Mucosa of stomach (tissue), 1 donor: ENCODE measurements around the gene MSANTD1.

ENCODE experiments used
- H3K27me3 ChIP-seq: one replicate; pipeline ENCODE4 v1.7.0; 2013; ENCODE audit warnings: mild to moderate bottlenecking, low read length; ENCODE audit not compliant: control insufficient read depth, insufficient read depth
- H3K36me3 ChIP-seq: one replicate; pipeline ENCODE4 v1.7.0; 2013; ENCODE audit warnings: low read length; ENCODE audit not compliant: control insufficient read depth, insufficient read depth
- H3K4me1 ChIP-seq: one replicate; pipeline ENCODE4 v1.7.0; 2013; ENCODE audit warnings: mild to moderate bottlenecking, low read length; ENCODE audit not compliant: control insufficient read depth, insufficient read depth
- H3K4me3 ChIP-seq: one replicate; pipeline ENCODE4 v1.7.0; 2013; ENCODE audit warnings: low read length
- H3K9ac ChIP-seq: one replicate; pipeline ENCODE4 v1.7.0; 2013; ENCODE audit warnings: mild to moderate bottlenecking, low read length, moderate library complexity
- H3K9me3 ChIP-seq: one replicate; pipeline ENCODE4 v1.7.0; 2013; ENCODE audit warnings: mild to moderate bottlenecking, low read length, moderate library complexity; ENCODE audit not compliant: control insufficient read depth
- donor health status: Pancreatic carcinoma.

Gene MSANTD1

DNA sequence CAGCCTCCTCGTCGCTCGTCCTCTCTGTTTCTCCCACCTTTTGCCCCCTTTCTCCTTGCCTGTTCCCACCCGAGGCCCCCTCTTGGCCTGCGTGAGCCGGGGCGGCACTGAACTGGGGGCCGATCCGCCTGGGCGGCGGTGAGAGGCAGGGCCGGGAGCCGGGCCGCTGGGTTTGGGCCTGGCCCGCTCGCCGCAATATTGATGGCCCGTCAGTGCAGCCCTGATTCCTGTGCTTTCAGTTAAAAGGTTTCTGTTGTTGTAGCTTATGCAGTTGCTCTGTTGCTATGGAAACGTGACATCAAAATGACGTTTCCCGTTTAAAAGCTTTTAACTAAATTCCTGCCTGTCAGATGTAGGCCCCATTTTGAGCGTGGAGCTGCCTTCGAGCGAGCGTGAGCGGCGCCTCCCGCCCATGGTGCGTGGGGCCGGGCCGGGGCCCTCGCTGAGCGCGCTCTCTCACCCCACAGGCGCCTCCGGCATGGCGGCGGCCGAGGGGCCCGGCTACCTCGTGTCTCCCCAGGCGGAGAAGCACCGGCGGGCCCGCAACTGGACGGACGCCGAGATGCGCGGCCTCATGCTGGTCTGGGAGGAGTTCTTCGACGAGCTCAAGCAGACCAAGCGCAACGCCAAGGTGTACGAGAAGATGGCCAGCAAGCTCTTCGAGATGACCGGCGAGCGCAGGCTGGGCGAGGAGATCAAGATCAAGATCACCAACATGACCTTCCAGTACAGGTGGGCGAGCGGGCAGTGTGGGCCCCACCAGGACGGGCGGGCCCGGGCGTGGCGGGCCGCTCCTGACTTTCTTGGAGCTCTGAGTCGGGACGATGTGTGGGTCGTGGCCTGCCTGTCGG lies at the start of gene MSANTD1:
Gene MSANTD1 (plus strand): TSS at position 349 of the 851 bp plus-strand sequence. CDS start 64 bp downstream, at position 413.
- no peaks in the 10 kb centered on the region for H3K9me3 ChIP-seq
- H3K9ac ChIP-seq = no peak within 1 kb of the TSS
- no peak within 1 kb of the TSS for H3K4me3 ChIP-seq
- H3K27me3 ChIP-seq = no peaks in the 10 kb centered on the region
- no peaks in the 10 kb centered on the region for H3K4me1 ChIP-seq
- H3K36me3 ChIP-seq = no peaks in the 10 kb centered on the region

DNA sequence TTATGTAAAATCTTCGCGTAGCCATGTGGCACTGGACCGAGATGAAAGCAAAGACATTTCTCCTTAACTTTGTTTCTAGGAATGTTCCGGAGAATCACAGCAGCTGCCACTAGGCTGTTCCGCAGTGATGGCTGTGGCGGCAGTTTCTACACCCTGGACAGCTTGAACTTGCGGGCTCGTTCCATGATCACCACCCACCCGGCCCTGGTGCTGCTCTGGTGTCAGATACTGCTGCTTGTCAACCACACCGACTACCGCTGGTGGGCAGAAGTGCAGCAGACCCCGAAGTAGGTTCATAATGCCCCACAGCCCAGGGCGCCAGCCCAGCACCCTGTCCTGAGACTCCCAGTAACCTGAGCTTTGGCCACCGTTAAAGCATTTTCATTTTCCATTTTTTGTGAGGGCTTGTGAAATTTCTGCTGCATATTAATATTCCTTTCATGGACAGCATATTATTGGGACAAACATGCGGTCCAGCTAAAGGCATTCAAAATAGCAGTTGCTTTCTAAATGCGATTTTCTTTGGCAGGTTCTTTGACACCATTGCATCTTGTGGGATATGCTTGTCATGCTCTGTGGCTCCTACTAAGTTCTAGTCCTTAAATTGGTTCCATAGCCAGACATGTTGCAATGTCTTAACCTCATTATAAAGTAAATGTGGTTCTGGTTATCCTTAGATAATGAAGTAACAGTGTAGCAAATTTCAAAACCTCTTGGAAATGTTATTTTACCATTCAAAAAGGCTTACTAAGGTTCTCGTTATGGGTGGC lies 49.1 kb upstream of the MSANTD1 start:
- Histone ChIP-seq H3K36me3 (no peaks in the 10 kb centered on the region), H3K4me1 (no peaks in the 10 kb centered on the region), H3K4me3 (no peak overlapping the region), H3K9ac (no peak overlapping the region), H3K9me3 (no peaks in the 10 kb centered on the region), H3K27me3 (no peaks in the 10 kb centered on the region)

DNA sequence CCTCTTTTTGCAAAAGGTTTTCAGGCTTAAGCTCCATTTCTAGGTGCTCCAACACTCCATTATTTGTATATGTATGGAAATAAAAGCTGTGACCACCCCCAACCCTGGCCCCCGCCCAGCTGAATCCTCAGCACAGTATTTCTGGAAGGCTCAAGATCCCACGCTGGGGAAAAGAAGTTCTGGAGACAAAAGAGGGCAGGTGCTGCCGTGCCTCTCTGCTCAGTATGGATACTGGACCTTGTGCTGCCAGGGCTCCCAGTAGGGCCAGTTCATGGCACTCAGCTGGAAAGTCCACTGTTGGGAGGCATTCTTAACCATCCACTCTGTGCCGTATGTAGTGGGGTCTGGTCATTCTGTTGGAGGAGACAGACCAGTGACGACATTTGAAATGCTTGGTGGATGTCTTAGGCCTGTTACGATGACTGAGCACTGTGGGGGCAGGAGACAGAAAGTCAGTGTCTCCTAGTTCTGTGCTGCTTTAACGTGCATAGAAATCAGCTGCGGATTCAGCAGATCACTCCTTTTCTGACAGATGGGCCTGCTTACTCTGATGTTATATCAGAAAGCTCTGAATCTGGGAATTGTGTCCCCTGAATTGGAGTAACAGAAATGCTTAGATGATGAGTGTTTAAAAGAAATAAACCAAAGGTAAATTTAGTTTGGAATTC lies 48.4 kb upstream of the MSANTD1 start:
- no peaks in the 10 kb centered on the region for H3K4me1 ChIP-seq
- no peaks in the 10 kb centered on the region for H3K36me3 ChIP-seq
- H3K9me3 ChIP-seq = no peaks in the 10 kb centered on the region
- H3K4me3 ChIP-seq = no peak overlapping the region
- no peaks in the 10 kb centered on the region for H3K27me3 ChIP-seq
- H3K9ac ChIP-seq = no peak overlapping the region

DNA sequence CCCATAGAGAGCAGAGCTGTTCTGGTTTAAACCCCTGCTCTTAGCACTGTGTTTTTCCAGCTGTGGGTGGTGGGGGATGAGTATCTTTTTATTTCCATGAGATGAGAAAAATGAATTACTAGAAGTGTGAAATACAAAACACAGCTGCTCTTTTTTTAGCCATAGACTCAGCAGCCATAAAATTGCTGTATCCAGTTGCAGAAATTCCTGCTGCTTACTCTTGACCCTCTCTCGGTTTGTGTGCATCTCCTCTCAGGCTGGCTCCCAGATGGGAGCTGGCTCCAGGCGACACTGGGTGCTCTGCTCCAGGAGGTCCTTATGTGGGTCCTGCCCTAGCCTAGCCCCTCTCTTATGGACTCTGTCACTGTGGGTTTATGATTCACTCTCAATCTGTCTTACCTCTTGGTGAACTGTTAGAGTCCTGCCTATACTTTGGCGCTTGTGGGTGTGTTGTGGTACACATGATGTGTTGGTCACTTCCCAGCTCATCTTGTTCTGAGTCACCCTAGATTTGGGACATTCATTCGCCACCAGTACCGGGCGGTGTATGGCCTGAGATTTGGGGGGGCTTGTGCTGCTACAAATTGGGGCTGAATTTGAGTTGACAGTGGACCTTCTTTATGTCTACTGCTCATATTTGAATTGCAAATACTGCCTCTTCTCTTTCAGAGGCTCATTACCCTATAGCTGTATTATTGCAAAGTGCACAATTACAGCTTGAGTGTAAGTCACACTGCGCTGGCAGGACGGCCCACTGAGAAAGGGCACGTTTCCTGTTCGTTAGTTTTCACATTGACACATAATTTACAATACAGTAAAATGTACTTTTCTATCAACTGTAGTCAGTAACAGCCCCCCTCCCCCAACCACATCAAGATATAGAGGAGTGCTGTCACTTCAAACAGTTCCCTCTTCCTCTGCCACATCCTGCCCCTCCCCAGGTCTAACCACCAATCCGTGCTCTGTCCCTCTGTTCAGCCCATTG lies 46.9 kb upstream of the MSANTD1 start:
- no peaks in the 10 kb centered on the region for H3K9me3 ChIP-seq
- no peaks in the 10 kb centered on the region for H3K27me3 ChIP-seq
- H3K4me3 ChIP-seq = no peak overlapping the region
- no peak overlapping the region for H3K9ac ChIP-seq
- peaks cover 1% of the 10 kb centered on the region for H3K36me3 ChIP-seq
- H3K4me1 ChIP-seq = no peaks in the 10 kb centered on the region

DNA sequence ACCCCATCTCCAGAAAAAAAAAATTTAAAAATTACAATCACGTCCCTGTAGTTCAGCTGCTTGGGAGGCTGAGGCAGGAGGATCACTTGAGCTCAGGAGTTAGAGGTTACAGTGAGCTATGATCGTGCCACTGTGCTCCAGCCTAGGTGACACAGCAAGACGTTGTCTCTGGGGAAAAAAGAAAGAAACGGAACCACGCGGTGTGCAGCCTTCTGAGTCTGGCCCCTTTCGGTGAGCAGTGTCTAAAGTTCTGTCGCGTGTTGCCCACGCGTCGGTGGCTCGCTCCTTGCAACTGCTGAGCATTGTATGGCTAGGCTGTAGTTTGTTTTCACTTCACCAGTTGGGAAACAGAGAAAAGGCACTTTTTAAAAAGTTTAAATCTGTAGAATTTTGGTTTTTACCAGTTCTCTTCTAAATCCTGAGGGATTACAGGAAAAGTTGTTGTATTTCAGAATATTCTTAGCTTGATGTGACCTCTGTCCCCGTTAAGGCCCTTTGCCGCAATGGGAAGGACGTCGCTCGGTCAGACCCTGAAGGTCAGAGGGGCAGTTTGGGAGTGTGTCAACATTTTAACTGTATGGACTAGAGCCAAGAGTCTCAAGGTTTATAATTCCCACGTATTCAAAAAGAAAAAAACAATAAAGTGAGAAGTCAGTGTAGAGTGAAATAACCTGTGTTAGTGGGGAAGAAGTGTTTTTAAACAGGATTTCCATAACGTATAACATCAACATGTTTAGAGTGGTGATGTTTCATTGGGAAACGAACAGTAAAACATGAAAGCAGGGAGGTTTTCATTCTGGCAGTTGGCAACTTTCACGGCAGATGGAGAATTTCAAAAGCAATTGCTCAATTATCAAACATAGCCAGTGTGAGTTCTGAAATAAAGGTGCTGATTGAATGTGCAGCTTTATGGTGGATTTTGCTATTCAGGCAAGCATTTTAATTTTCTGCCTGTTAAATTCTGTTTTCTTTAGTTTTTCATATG lies 45.8 kb upstream of the MSANTD1 start:
- H3K4me3 ChIP-seq = no peak overlapping the region
- H3K9me3 ChIP-seq = no peaks in the 10 kb centered on the region
- peaks cover 10% of the 10 kb centered on the region for H3K36me3 ChIP-seq
- no peaks in the 10 kb centered on the region for H3K4me1 ChIP-seq
- H3K9ac ChIP-seq = no peak overlapping the region
- H3K27me3 ChIP-seq = no peaks in the 10 kb centered on the region

DNA sequence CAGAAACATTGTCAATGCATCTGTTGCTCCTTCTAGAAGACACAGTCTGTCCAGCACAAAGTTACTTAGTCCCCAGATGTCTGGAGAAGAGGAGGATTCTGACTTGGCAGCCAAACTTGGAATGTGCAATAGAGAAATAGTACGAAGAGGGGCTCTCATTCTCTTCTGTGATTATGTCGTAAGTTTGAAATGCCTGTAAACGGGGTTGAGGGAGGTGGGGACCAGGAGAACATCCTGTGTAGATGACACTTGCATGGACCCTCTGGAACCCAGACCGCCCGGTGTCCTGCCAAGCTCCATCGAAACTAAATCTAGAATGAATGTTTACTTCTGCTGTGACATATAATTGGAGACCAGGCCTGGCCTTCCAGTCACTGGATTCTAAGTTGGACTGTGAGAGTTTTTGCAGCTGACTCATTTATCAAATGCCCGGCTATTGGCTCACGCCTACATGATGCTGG lies 45.0 kb upstream of the MSANTD1 start:
- peaks cover 10% of the 10 kb centered on the region for H3K36me3 ChIP-seq
- H3K27me3 ChIP-seq = no peaks in the 10 kb centered on the region

DNA sequence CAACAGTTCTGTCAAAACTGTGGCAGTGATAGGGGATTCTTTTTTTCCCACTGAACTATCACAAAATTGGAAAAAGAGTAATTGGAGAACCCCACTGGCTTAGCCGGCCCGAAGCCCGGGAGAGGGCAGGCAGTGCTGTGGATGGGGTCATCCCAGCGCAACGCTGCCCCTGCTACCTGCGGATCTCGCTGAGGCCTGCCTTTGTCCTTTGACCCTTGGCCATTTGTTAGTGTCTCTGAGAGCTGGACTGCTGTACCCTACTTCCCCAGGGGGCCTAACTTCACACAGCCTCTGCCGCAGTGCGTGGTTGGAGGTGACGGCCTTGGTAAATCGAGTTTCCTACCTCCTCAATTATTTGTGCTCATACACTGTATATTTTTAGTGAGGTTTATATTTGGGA lies 43.0 kb upstream of the MSANTD1 start:
- Histone ChIP-seq H3K36me3 (peaks cover 10% of the 10 kb centered on the region), H3K4me3 (no peak overlapping the region), H3K27me3 (no peaks in the 10 kb centered on the region), H3K9ac (no peak overlapping the region), H3K9me3 (no peaks in the 10 kb centered on the region), H3K4me1 (no peaks in the 10 kb centered on the region)

More for the DNA sequence above, 45.0 kb upstream of the MSANTD1 start:
- no peaks in the 10 kb centered on the region for H3K4me1 ChIP-seq
- no peak overlapping the region for H3K9ac ChIP-seq
- no peak overlapping the region for H3K4me3 ChIP-seq
- H3K9me3 ChIP-seq = no peaks in the 10 kb centered on the region

DNA sequence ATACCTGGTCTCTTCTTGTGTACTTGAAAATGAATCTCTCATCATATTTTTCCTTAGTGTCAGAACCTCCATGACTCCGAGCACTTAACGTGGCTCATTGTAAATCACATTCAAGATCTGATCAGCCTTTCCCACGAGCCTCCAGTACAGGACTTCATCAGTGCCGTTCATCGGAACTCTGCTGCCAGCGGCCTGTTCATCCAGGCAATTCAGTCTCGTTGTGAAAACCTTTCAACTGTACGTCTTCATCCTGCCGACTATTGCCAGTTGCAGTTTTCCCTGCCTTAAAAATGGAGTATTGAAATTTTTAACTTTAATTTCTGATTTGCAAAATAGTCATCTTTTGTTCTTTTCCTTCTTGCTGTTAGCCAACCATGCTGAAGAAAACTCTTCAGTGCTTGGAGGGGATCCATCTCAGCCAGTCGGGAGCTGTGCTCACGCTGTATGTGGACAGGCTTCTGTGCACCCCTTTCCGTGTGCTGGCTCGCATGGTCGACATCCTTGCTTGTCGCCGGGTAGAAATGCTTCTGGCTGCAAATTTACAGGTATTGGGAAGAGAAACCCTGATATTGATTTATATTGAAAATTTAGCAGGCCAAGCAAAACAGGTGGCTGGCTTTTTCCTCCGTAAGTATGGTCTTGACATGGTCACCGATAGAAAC lies 42.4 kb upstream of the MSANTD1 start:
- H3K9me3 ChIP-seq = no peaks in the 10 kb centered on the region
- H3K27me3 ChIP-seq = no peaks in the 10 kb centered on the region
- no peak overlapping the region for H3K9ac ChIP-seq
- no peaks in the 10 kb centered on the region for H3K4me1 ChIP-seq
- H3K36me3 ChIP-seq = peaks cover 10% of the 10 kb centered on the region
- H3K4me3 ChIP-seq = no peak overlapping the region

DNA sequence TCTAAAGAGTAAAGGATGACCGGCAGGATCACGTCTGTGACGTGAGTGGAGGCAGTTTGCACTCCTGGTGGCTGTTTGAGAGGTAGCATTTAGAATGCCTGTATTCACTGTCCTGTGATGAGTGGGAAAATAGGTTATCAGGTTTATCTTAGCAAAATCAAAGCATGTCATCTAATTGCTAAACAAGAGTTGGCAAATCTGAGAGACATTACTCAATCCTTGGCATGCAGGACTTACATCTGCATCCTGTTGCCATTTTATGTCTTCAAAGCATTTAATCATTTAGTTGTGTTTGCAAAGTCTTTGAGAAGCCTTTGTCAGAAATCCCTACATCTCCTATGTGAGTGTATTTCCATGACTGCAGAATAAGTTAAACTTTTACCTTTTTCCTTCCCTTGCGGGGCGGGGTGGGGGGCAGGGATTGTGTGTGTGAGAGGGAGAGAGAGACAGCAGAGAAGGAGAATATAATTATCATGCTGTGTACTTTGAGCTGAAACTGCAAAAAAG lies 41.4 kb upstream of the MSANTD1 start:
- H3K9me3 ChIP-seq = no peaks in the 10 kb centered on the region
- H3K4me1 ChIP-seq = no peaks in the 10 kb centered on the region
- no peaks in the 10 kb centered on the region for H3K27me3 ChIP-seq
- H3K4me3 ChIP-seq = no peak overlapping the region
- no peak overlapping the region for H3K9ac ChIP-seq
- peaks cover 15% of the 10 kb centered on the region for H3K36me3 ChIP-seq

DNA sequence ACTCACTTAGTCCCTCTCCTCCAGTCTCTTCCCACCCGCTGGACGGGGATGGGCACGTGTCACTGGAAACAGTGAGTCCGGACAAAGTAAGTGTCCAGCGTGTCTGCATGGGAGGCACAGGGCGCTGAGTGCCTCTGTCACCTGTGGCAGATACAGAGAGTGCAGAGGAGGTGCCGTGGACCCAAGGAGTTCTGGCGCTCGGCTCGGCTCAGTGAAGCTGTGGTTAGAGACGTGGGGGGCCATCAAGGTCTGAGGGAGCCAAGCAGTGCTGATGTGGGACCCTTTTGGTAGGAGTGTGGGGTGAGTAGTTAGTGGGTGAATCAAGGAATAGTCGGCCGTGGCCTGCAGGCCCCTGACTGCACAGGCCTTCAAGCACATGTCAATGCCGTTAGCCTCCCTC lies 40.1 kb upstream of the MSANTD1 start:
- Histone ChIP-seq H3K27me3 (no peaks in the 10 kb centered on the region), H3K9me3 (no peaks in the 10 kb centered on the region), H3K36me3 (peaks cover 25% of the 10 kb centered on the region), H3K4me1 (no peaks in the 10 kb centered on the region), H3K9ac (no peak overlapping the region), H3K4me3 (no peak overlapping the region)
